Stimulated activated CD4-positive, alpha-beta T cell treated with anti-CD3 and anti-CD28 coated beads, Interleukin-1b, Interleukin-23, amount 100 ng/mL, for 1 hour (primary cell): ENCODE data around the gene RAB24.
A peak's percentile ranks its signal among the peaks of the same experiment; 100 is the strongest.
"Not testable (repeated sequence)": the region's sequence is repeated elsewhere in the genome, so short reads cannot be mapped to it uniquely, and the experiment has no call there.

Source experiments
- DNase-seq, 2 donors: peaks; one replicate each; pipeline ENCODE4 v3.0.0-alpha.2; 2020; ENCODE audit warnings: low read depth in 2 of 2

RAB24 gene

DNA sequence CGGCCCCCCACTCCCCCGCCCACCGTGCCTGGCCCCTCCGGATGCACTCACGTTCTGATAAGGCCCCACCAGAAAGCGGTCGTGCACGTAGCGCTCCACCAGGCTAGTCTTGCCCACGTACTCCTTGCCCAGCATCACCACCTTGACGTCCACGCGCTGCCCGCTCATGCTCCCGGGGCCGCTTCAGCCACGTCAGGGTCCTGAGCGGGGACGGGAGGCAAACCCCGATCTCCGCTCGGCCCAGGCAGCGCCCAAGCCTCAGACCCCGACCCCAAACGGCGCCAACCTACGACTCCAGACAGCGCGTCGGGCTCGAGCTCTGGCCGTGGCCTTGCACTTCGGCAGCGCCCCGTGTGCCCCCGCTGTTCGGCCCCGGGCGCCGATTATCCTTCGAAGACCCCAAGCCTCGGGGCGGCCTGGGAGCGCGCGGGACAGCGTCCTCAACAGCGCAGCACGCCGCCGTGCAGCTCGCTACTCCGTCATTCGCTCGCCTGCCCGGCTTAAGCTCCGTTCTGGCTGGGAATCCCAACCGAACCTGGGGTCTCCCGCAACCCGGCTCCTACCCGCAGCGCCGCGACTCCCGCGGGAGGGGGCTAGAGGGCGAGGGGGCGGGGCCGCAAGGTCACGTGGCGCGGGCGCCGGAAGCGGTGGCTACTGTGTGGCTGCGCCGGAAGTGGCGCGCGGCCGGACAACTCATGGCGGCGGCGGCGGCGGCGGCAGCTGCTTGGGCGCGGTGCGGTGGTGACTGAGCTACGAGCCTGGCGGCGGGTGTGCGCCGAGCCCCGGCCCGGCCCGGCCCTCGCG lies at the start of gene RAB24, which contains the start of gene PRELID1:
TSS of gene RAB24 (minus strand) at position 599 of the 804 bp plus-strand sequence. CDS start at position 168, 431 bp downstream.
TSS of gene PRELID1 (plus strand) at position 679 of the 804 bp plus-strand sequence. CDS start 187 bp downstream, outside the sequence.
- DNase-seq: peak; percentile 61 to 88

DNA sequence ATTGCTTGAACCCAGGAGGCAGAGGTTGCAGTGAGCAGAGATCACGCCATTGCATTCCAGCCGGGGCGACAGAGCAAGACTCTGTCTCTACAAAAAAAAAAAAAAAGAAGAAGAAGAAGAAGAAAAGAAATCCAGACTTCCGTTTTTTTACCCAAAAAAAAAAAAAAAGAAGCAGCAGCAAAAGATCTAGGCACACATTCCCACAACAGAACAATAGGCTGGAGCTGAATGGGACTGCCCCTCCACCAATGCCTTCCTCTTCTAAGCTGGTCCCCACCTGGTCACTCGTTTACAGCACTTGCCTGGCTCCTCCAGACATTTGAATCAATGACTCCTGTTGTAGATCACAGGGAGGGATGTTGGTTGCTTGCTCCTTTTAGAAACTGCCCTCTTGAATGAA lies 49.6 kb upstream of the RAB24 start:
- no peak for DNase-seq

GRCh38 chr5:177351392-177352329 lies 48.1 kb upstream of the RAB24 start, which contains the start of gene LMAN2:
TSS of gene LMAN2 (minus strand) at chr5:177351668. CDS start at chr5:177351647, 21 bp downstream.
- DNase-seq: peak; percentile 61 to 72

- no peak for DNase-seq
These were observed 47.4 kb upstream of the RAB24 start for GRCh38 chr5:177350776-177351391.

DNA sequence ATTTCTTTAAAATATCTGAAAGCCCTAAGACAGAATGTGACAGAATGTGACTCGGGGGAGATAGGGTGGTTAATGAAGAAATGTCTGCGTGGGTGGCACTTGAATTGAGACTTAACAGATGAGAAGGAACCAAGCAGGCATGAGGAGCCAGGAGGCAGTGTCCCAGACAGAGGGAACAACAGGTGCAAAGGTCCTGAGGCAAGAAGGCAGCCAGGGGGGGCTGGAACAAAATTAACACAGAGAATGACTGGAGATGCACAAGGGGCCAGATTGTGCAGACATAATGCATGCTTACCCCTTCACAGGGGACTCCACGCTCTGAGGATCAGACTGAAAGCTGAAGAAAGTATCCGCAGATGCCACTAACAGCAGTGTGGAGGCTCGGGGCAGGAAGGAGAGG lies 46.2 kb upstream of the RAB24 start:
- DNase-seq: no peak

- no peak for DNase-seq
These were observed 45.8 kb upstream of the RAB24 start for GRCh38 chr5:177349362-177349647.

DNA sequence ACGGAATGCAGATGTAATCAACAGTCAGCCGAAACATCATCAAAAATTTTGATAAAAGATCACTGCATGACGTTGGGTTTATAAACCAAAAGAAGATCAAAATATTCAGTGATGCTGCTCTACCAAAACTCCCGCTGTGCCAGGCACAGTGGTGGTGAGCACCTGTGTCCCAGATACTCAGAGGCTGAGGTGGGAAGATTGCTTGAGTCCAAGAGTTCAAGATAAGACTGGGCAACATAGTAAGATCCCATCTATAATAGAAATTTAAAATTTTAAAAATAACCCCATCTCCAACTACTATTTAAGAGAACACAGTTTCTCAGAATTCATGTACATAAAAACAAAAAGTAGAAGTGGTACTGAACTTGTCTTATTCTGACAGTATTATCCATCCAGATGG lies 44.2 kb upstream of the RAB24 start:
- DNase-seq: no peak

GRCh38 chr5:177346820-177347219 lies 43.3 kb upstream of the RAB24 start:
- DNase-seq: no peak

- DNase-seq: no peak
These were observed 41.4 kb upstream of the RAB24 start for GRCh38 chr5:177344891-177345290.

DNA sequence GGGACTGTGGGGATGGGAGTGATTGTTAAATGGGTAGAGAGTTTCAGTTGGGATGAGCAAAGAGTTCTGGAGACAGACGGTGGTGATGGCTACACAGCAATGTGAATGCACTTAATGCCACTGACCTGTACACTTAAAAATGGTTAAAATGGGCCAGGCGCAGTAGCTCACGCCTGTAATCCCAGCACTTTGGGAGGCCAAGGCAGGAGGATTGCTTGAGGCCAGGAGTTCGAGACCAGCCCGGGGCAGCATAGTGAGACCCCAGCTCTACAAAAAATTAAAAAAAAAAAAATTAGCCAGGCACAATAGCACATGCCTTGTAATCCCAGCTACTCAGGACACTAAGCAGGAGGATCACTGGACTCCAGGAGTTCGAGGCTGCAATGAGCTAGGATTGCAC lies 40.3 kb upstream of the RAB24 start:
- no peak for DNase-seq

GRCh38 chr5:177343000-177343399 lies 39.5 kb upstream of the RAB24 start:
- DNase-seq: not testable (repeated sequence)

DNA sequence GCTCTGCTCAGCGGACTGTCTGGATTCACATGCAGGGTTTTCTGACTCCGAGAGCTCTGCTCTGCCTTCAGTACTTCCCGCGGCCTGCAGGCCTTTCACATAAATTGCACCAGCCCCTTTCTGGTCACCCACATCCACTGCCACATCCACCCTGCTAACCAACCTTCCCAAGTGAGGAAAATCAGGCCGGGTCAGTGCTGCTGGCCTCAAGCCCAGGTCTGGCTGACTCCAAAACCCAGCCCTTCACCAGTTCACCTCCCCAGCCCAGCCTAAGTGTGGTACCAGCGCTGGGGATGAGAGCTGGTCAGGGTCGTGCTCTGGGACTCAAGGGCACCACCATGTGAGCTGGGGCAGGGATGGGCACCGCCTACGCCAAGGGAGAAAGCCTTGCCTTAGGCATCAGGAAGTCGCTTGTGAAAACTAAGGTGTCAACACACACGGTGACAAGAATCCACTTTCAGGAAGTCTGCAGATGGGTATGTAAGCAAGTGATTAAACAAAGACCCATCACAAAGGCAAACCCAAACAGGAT lies 35.7 kb upstream of the RAB24 start:
- DNase-seq: no peak

DNA sequence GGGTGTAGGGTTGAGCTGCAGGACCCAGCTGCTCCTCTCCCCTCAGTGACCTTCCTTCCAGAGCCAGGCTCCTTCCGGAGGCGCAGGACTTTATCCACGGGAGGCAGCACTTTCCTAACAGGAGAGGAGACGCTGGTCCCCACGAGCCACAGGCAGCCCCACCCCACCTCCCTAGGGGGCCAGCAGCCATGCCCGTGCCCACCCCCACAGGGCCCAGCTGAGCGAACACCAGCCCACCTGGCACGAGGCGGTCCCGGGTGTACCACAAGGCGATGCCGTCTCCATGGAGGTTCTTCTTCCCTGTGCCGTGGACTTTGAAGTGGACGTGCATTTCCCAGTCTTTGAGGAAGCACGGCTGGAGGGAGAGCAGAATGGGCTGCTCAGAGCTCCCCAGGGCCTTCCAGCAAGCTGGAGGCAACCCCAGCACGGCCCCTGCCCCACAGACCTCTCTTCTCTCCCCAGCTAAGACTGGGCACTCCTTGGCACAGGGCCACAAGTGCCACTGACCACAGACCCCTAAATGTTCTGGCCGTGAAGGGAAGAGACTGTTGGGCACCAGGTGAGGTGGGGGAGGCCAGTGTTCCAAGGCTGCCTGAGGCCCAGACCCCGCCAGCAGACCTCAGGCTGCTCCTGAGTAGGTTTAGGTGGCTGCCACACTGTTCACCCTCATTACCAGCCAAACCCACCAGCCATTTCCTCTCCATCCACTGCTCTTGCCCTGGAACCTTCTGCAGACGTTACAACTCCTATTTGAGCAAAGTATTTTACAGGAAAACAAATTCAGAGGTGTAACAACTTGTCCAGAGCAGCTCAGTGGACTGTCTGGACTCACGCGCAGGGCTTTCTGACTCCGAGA lies 35.0 kb upstream of the RAB24 start:
- DNase-seq: no peak

DNA sequence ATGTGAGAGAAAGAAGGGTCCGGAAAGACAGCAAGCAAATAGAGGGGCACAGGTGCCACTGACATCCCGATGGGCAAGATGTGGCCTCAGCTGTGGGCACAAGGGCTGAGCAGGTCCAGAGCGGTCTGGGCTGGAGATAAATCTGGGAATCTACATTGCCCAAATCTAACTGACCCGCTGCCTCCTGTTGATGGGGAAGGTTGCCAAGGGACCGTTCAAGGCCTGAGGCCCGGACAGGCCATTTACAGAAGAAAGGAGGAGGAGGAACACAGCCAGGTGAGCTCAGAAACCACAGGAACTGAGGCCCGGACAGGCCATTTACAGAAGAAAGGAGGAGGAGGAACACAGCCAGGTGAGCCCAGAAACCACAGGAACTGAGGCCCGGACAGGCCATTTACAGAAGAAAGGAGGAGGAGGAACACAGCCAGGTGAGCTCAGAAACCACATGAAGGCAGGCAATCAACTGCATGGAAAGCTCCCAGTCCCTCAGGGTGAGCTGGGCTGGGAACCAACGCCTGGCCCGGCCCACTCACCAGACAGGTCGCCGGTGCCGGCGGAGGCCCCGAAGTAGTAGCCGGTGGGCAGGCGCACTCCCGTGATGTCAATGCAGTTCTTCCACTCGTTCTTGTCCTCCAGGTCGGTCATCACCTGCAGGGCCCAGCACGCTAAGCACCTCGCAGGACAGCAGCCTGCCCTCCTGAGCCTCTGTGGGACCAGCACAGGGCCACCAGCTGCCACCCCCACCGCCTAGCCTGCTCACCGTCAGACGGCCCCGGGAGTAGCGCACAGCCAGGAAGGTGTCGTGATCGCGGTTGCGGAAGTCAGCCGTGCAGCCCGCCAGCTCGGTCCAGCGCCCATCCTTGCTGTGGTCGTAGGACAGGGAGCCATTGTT lies 33.3 kb upstream of the RAB24 start:
- no peak for DNase-seq

GRCh38 chr5:177336112-177336511 lies 32.6 kb upstream of the RAB24 start:
- no peak for DNase-seq

- DNase-seq: no peak
These were observed 32.2 kb upstream of the RAB24 start for GRCh38 chr5:177335701-177336065.

DNA sequence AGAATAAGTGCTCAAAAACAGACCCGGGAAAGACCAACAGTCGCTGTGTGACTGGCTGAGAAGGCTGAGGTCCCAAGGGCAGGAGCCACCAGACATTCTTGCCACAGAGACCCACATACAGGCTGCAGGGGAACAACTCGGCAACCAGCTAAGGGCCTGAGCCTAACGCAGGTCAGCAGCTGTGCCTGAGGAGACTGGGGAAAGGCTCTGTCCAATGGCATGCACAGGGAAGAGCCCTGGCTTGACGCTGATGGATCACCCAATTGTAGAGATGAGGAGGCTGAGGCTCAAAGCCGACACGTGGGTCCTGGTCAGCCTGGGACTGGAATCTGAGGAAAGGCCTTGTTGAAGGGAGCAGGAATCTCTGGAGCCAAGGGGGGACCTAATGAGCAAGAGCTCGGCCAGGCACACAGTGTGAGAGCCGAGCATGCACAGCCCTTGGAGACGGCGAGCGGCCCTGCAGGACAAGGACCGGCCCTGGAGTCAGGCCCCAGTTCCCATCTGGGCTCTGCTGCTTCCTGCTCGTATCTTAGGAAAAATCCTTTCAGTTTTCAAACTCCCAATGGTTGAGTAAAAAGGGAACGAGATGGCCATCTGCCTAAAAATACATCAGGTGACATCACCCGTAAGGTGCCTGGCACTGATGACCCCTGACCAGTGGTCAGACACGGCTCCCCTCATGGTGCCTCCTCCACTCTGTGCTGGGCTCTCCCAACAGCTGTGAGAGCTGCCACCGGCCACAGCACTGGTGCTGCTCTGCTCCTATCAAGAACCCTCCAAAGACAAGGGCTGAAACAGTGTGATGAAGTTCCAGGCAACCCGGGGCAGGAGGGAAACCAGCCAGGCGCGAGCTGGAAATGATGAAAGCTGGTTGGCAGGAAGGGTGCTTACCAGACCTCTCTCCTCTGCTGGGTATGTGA lies 31.5 kb upstream of the RAB24 start:
- no peak for DNase-seq

- no peak for DNase-seq
These were observed 30.6 kb upstream of the RAB24 start for GRCh38 chr5:177334155-177334551.
